Tibial nerve (tissue), 4 donors: ENCODE measurements around the gene LRWD1.

Experiments
- CTCF ChIP-seq, 5 experiments: fragments of 200-600 bp in 3 of 5; fragments of 450-650 bp in 2 of 5; sonication (generic) in 3 of 5; IDR thresholded peaks; one replicate each; pipeline ENCODE4 v1.5.1; 2016 to 2019; ENCODE audit warnings: antibody characterized with exemption in 5 of 5, mild to moderate bottlenecking in 3 of 5, moderate library complexity in 2 of 5
- EP300 ChIP-seq, 2 donors: sonication (generic); formaldehyde crosslinking; IDR thresholded peaks; one replicate each; pipeline ENCODE4 v1.6.1; 2017; ENCODE audit warnings: antibody characterized with exemption in 2 of 2, mild to moderate bottlenecking in 1 of 2
- POLR2A ChIP-seq, 2 donors: fragments of 450-650 bp; IDR thresholded peaks; one replicate each; pipeline ENCODE4 v1.6.1; 2017; ENCODE audit warnings: antibody characterized with exemption in 2 of 2, mild to moderate bottlenecking in 2 of 2, moderate library complexity in 2 of 2

- no peak for TF ChIP-seq EP300 (IDR thresholded peaks at IDR 0.05)
- no peak for TF ChIP-seq CTCF (IDR thresholded peaks at IDR 0.05)
- no peak for TF ChIP-seq POLR2A (IDR thresholded peaks at IDR 0.05)
Measured at GRCh38 chr7:102434039-102434486, 30.7 kb upstream of the LRWD1 start.
